GM21367 (cell line): ENCODE results near the gene ATOSA.

Experiments
- ATAC-seq: cut with Tn5 transposase; IDR thresholded peaks from one replicate; pipeline ENCODE4 v1.9.1; 2021; ENCODE audit not compliant: unreplicated experiment

ATOSA gene, protein sequence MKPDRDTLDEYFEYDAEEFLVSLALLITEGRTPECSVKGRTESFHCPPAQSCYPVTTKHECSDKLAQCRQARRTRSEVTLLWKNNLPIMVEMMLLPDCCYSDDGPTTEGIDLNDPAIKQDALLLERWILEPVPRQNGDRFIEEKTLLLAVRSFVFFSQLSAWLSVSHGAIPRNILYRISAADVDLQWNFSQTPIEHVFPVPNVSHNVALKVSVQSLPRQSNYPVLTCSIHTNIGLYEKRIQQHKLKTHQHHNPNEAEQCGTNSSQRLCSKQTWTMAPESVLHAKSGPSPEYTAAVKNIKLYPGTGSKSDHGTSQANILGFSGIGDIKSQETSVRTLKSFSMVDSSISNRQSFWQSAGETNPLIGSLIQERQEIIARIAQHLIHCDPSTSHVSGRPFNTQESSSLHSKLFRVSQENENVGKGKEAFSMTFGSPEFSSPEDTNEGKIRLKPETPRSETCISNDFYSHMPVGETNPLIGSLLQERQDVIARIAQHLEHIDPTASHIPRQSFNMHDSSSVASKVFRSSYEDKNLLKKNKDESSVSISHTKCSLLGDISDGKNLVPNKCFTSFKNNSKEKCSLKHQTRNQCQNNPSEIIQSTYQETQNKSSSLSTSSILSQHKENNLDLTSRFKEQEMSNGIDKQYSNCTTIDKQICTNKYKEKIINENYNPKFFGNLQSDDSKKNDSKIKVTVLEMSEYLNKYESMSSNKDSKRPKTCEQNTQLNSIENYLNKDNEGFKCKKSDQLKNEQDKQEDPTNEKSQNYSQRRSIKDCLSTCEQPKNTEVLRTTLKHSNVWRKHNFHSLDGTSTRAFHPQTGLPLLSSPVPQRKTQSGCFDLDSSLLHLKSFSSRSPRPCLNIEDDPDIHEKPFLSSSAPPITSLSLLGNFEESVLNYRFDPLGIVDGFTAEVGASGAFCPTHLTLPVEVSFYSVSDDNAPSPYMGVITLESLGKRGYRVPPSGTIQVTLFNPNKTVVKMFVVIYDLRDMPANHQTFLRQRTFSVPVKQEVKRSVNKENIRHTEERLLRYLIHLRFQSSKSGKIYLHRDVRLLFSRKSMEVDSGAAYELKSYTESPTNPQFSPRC

DNA sequence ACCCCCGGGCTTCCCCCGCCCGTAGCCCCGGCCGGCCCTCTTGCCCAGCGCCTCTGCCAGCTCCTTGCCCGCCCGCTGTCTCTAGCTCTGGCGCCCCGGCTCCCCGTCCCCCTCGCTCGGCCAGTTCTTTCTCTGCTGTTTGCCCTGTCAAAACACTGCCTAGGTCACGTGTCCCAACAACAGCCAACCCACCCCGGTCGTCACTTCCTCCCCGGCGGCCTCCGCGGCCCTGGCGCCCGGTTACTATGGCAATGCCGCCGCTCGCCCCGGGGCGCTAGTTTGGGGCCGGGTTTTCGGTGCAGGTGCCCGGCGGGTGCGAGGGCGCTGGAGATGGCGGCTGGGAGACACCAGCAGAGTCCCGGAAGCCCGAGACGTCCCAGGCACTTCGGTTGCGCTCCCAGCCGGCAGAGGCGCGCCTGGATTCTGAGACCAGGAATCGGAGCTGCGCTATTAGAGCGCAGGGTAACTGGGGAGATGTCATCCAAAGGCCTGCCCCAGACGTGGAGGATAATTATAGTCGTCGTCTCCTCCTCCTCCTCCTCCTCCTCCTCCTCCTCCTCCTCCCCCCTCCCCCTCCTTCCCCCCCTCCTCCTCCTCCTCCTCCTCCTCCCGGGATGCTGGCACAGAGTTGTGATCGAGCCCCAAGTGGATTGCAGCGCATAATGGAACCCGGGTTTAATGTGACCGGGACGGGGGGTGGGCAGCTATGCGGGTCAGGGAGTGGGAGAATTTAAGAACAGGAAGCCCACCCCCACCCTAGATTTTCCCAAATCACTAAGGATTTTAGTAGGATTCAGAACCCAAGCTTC is at the start of gene ATOSA:
Gene ATOSA, minus strand, starts transcription at position 157 of the 809 bp plus-strand sequence. CDS start 1,367 bp downstream, outside the sequence.
- ATAC-seq = peak; percentile 51

- ATAC-seq = no peak
Measured at GRCh38 chr15:52728899-52729298, 49.7 kb upstream of the ATOSA start.

DNA sequence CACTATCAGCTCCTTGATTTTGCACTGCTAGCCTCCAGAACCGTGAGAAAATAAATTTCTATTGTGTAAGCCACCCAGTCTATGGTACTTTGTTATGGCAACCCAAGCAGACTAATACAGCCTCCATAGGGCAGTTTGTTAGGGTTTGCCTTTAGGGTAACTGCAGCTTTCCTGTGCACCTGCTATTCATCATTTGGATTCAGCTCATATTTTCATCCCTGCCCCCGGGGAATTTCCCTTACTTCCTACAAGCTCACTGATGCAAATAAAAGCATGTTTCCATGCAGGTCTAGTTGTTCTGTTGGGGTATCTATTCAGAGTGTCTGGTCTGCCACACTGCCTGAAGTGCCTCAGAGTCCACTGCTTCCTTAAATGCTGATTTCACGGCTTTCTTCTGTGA is 48.6 kb upstream of the ATOSA start:
- no peak for ATAC-seq

- no peak for ATAC-seq
Measured at GRCh38 chr15:52726195-52726594, 47.0 kb upstream of the ATOSA start.

GRCh38 chr15:52718551-52718950 is 39.4 kb upstream of the ATOSA start:
- ATAC-seq = no peak

DNA sequence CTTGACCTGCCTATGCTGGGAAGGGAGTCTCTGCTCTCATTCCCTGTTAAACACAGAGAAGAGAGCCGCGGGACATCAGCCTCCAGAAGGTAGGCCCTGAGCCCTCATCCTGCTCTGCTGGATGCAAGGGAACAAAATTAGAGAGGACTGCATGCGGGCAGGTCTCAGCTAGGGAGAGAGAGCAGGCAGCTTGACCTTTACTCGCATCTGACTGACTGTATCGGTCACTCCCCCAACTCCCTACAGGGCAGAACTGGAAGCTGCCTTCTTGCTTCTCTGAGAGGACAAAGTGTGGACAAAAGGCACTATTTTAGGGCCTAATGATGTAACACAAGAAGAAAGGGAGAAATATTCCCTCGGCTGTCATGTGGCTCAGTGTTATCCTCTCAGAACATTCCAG is 38.7 kb upstream of the ATOSA start:
- ATAC-seq = no peak

DNA sequence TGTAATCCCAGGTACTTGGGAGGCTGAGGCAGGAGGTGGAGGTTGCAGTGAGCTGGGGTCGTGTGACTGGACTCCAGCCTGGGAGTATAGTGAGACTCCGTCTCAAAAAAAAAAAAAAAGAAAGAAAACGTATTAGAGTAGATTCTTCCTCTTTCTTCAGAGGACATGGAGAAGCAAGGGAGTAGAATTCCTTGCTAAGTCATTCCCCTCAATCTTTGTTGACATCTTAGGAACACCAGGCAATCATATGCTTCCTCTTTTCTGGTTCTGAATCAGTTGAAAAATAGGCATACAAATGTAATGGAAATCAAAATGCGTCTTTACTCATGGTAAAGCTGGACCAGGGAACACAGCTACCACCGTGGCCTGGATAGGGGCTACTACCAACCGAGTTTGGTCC is 38.3 kb upstream of the ATOSA start:
- no peak for ATAC-seq

GRCh38 chr15:52716536-52716935 is 37.3 kb upstream of the ATOSA start:
- no peak for ATAC-seq

DNA sequence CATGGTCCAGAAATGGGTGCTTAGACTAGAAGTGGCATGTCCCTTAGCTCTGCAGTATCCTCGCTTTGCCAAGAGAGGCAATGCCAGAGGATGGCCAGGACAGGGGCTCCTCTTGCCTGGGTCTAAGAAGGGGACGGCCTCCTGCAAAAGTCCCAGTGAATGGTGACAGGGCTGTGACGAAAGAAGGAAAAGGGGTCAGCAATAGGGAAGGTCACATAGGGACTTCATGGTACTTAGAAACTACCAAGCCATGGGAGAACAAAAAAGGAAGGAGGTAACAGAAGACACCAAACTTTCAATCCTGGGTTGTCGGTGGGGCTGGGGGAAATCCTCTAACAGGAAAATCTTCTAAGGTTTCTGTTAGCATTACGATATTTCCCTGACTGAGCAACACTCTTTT is 36.2 kb upstream of the ATOSA start:
- no peak for ATAC-seq

GRCh38 chr15:52714968-52715367 is 35.8 kb upstream of the ATOSA start:
- ATAC-seq = no peak

- no peak for ATAC-seq
Measured at GRCh38 chr15:52710708-52711389, 31.7 kb upstream of the ATOSA start.

- peak; percentile 54 for ATAC-seq
Measured at GRCh38 chr15:52710050-52710707, 31.0 kb upstream of the ATOSA start.

GRCh38 chr15:52709187-52709981 is 30.2 kb upstream of the ATOSA start:
- peak; percentile 88 for ATAC-seq

DNA sequence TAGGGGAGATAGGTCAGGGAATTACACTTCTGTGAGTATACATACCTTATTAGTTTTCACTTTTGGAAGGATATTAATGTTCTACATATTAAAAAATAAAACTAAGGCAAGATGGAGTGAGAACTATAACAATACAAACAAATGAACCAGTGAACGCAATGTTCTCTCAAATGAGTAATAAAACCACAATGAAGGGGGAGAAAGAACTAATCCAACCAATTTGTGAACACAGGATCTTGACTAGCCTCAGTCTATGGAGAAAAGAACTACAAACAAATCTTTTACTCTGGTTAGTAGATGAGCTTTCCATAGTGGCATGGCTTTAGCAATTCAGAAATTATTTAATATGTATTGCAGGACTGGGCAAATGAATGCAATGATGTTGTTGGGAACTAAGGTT is 26.9 kb upstream of the ATOSA start:
- ATAC-seq = no peak

GRCh38 chr15:52702390-52702789 is 23.2 kb upstream of the ATOSA start:
- ATAC-seq = no peak

DNA sequence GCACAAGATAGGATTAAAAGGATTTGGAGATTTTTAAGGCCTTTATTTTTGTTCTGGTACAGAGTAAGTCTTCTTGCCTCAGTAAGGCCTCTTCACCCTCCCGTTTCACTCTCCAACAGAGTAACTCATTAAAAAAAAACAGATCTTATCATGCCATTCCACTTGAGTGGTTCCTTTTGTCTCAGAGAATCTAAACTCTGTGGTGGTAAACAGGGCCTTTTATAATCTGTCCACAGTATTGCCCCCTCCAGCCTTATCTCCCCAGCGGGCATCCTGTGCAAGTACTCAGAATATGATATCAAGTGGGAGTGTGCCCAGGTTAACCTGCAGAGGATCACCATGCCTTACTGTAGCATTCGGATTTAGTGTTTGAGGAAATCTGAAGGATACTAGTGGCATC is 20.3 kb upstream of the ATOSA start:
- no peak for ATAC-seq

DNA sequence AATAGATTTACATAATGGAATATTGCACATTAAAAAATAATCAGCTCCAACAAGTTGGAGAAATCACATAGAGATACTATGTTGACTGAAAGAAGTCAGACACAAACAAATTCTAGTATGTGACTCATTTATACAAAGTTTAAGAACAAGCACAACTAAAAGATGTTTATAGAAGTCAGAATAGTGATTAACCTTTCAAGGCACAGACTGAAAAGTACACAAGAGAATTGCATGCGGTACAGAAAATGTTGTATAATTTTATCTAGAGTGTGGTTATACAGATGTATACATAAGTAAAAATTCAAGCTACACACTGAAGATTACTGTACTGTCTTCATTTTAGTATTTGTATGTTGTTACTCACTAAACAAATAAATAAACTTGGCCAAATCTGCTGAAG is 19.3 kb upstream of the ATOSA start:
- no peak for ATAC-seq

DNA sequence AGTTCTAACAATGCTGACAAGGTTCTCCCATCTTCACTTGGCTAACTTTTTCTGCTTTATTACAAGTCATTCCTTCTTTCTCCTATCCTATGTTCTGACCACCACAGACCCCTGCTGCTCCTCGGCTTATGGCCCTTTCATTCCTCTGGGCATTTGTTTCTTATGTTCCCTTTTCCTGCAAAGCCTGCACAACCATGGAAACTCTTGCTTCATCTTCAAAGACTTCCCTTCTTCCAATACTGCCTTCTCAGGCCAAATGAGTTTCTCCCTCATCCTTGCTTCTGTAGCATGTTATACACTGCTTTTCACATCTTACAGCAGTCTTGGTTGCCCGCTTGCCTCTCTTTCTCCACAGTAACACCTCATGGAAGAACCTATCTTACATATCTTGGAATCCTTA is 17.9 kb upstream of the ATOSA start:
- ATAC-seq = no peak

DNA sequence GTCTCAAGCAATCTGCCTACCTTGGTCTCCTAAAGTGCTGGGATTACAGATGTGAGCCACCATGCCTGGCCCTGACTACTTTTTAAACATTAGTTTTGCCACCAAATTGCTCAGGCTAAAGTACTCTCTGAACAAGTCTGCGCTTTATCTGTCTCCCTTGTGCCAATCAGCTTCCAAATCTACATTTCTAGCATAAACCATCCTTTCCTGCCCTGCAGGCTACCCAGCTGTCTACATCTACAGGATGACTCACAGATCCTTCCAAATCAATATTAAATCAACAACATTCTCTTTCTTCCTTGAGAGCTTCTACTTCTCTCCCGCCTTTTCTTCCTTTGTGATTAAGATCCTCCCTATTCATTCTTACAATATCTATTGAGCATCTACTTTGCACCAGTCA is 16.0 kb upstream of the ATOSA start:
- ATAC-seq = no peak
